ENCODE results near the gene SHISA5.

DNA sequence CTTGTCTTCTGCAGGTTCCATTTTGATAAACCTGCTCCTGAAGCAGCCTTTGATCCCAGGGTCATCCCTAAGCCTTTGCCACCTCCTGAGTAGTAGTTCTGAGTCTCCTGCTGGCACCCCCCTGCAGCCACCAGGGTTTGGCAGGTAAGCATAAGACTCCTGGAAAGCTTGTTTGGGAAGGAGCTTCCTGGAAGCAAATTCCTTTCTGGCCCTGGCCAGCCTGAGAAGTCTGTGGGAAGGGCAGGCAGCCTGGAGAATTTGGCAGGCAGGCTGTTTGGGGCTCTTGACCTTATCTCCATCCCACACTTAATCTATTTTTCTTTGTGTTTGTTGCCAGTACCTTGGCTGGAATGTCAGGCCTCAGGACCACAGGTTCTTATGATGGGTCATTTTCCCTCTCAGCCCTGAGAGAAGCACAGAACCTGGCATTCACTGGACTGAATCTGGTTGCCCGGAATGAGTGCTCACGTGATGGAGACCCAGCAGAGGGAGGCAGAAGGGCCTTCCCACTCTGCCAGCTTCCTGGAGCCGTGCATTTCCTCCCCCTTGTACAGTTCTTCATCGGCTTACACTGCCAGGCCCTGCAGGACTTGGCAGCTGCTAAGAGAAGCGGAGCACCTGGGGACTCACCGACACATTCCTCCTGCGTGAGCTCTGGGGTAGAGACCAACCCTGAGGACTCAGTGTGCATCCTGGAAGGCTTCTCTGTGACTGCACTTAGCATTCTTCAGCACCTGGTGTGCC is 44.0 kb downstream of the SHISA5 start:
- TF ChIP-seq POLR2AphosphoS5 (IDR thresholded peaks at IDR 0.05; ENCODE audit: borderline replicate concordance, low read depth, low read length) (no peak), FOXP2 (optimal IDR thresholded peaks at IDR 0.05; ENCODE audit: control extremely low read depth, extremely low read length, insufficient read depth) (no peak)

All from SK-N-MC (cell line).